MM.1S (cell line): ENCODE measurements around the gene EPGN.

Experiments
- EZH2 ChIP-seq: fragments of 300-600 bp; sonication (generic); optimal IDR thresholded peaks from 2 replicates; pipeline ENCODE3; 2017; ENCODE audit warnings: low read depth, mild to moderate bottlenecking, antibody characterized with exemption, low read length, mixed read lengths
- EZH2phosphoT487 ChIP-seq: fragments of 300-600 bp; sonication (generic); IDR thresholded peaks from 2 replicates; pipeline ENCODE4 v1.6.1; 2018; ENCODE audit warnings: antibody characterized with exemption, low read length
- TF ChIP-seq, protein P1 (sequence below): fragments of 300-600 bp; sonication (generic); IDR thresholded peaks from 2 replicates; pipeline ENCODE4 v1.5.1; 2016; ENCODE audit warnings: antibody characterized with exemption, low read length, mixed read lengths

- TF ChIP-seq, protein P1, sequence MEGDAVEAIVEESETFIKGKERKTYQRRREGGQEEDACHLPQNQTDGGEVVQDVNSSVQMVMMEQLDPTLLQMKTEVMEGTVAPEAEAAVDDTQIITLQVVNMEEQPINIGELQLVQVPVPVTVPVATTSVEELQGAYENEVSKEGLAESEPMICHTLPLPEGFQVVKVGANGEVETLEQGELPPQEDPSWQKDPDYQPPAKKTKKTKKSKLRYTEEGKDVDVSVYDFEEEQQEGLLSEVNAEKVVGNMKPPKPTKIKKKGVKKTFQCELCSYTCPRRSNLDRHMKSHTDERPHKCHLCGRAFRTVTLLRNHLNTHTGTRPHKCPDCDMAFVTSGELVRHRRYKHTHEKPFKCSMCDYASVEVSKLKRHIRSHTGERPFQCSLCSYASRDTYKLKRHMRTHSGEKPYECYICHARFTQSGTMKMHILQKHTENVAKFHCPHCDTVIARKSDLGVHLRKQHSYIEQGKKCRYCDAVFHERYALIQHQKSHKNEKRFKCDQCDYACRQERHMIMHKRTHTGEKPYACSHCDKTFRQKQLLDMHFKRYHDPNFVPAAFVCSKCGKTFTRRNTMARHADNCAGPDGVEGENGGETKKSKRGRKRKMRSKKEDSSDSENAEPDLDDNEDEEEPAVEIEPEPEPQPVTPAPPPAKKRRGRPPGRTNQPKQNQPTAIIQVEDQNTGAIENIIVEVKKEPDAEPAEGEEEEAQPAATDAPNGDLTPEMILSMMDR: no peak
- TF ChIP-seq EZH2 (no peak), EZH2phosphoT487 (no peak)
Observed at GRCh38 chr4:74262522-74262921, 45.7 kb upstream of the EPGN start.
